ENCODE results near the gene SLC9C1. TPM values are rescaled to one million over a fixed set of nuclear protein-coding genes. Genes with fewer than 3 reads are reported as not detected.

SLC9C1 gene
- total RNA-seq, 1 experiment from 2014 or later, result 0.79 TPM

DNA sequence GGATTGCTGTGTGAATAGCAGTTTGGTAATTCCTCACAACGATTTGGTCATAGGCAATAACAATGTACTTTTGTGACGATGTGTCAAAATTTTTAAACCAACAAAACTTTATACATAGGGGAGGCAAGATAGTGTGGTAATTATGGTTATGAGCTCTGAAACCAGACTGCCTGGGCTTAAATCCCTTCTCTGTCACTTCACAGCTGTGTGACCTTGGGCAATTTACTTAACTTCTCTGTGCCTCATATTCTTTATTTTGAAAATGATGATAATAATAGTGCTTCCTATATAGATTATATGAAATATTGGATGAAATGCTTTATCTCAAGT, 44.7 kb upstream of the SLC9C1 start (continued):
- TF ChIP-seq YY1 (IDR thresholded peaks at IDR 0.05; ENCODE audit: extremely low read depth, insufficient replicate concordance, low read depth, low read length) (no peak), SP1 (IDR thresholded peaks at IDR 0.05; ENCODE audit: low read depth) (no peak), SRF (IDR thresholded peaks at IDR 0.05; ENCODE audit: low read depth) (no peak), EZH2 (IDR thresholded peaks at IDR 0.05) (no peak)
- TF ChIP-seq, protein P1, sequence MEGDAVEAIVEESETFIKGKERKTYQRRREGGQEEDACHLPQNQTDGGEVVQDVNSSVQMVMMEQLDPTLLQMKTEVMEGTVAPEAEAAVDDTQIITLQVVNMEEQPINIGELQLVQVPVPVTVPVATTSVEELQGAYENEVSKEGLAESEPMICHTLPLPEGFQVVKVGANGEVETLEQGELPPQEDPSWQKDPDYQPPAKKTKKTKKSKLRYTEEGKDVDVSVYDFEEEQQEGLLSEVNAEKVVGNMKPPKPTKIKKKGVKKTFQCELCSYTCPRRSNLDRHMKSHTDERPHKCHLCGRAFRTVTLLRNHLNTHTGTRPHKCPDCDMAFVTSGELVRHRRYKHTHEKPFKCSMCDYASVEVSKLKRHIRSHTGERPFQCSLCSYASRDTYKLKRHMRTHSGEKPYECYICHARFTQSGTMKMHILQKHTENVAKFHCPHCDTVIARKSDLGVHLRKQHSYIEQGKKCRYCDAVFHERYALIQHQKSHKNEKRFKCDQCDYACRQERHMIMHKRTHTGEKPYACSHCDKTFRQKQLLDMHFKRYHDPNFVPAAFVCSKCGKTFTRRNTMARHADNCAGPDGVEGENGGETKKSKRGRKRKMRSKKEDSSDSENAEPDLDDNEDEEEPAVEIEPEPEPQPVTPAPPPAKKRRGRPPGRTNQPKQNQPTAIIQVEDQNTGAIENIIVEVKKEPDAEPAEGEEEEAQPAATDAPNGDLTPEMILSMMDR (IDR thresholded peaks at IDR 0.05 in 2 of 3, conservative IDR thresholded peaks at IDR 0.05 in 1 of 3; ENCODE audit: borderline replicate concordance in 1 of 3, insufficient read depth in 1 of 3, low read depth in 2 of 3, low read length in 2 of 3), result no peak

DNA sequence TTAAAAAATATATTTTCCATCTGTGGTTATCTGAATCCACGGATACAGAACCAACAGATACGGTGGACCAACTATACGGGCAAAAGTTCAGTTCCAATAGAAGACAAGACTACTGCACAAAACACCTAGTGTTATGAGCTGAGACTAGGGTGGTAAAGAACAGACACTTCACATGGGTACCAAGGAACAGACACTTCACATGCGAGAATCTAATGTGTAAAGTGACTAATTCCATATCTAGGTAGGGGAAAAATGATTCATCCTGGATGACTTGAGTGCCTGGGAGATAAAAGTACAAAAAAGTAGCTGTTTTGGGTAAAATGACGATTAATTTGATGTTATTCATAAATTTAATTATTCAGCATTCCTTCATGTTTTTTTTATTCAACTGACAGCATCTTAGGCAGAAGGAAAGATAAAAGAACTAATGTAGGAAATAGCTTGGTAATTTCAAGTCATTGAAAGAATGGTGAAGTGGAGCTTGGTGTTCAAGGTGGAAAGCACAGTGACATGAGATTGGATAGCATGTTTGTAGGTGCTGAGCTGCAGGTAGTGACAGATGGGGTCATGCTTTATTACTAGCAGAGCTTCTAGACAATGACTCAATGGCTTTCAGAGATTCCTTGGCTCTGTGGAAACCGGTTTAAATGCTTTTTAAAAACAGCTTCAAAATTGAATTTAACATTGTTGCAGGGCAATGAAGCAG, 44.2 kb upstream of the SLC9C1 start:
- Histone ChIP-seq H3K9me3 (ENCODE audit: control insufficient read depth in 1 of 2, insufficient read depth in 1 of 2, low read depth in 1 of 2, low read length in 2 of 2) (no peaks in the 10 kb centered on the region), H3K9ac (ENCODE audit: low read length) (no peak overlapping the region), H3K4me1 (ENCODE audit: control insufficient read depth in 1 of 2, insufficient read depth in 2 of 2, low read length in 2 of 2) (no peaks in the 10 kb centered on the region), H3K9me2 (ENCODE audit: insufficient read depth) (no peaks in the 10 kb centered on the region), H3K79me2 (ENCODE audit: insufficient read depth, low read length) (no peaks in the 10 kb centered on the region), H3K36me3 (ENCODE audit: control insufficient read depth in 1 of 2, insufficient read depth in 2 of 2, low read length in 2 of 2) (no peaks in the 10 kb centered on the region), H4K20me1 (ENCODE audit: insufficient read depth) (no peaks in the 10 kb centered on the region), H3K27ac (ENCODE audit: low read depth, low read length) (no peak overlapping the region), H2AFZ (ENCODE audit: low read depth, low read length, poor library complexity, severe bottlenecking) (no peak overlapping the region), H3K4me2 (ENCODE audit: low read length) (no peak overlapping the region), H3K4me3 (replicated peaks in 1 of 2; ENCODE audit: low read depth in 1 of 2, low read length in 2 of 2) (no peak overlapping the region), H3K27me3 (ENCODE audit: insufficient read depth, low read length) (no peaks in the 10 kb centered on the region)
- intact Hi-C loops (cut with micrococcal nuclease), result no loop called here
- ChIA-PET CTCF (no interaction called here), POLR2A (no interaction called here), RAD21 (ENCODE audit: low non-redundant PET in 1 of 2, low total read pairs in 2 of 2, uncharacterized antibody in 2 of 2, unreplicated experiment in 2 of 2) (no interaction called here)
- DNase-seq (ENCODE audit: low read depth, low spot score), result no peak
- ATAC-seq, result no peak
- no TSS peak for BruUV-seq (replicated peaks)
- no peak for TF ChIP-seq CEBPB (IDR thresholded peaks at IDR 0.05; ENCODE audit: low read depth)
- no peak for TF ChIP-seq EZH2 (IDR thresholded peaks at IDR 0.05)
- TF ChIP-seq EGR1 (IDR thresholded peaks at IDR 0.05; ENCODE audit: low read depth), result no peak
- TF ChIP-seq, protein P1 (IDR thresholded peaks at IDR 0.05 in 2 of 3, conservative IDR thresholded peaks at IDR 0.05 in 1 of 3; ENCODE audit: borderline replicate concordance in 1 of 3, insufficient read depth in 1 of 3, low read depth in 2 of 3, low read length in 2 of 3), result no peak
- TF ChIP-seq CBX3 (IDR thresholded peaks at IDR 0.05; ENCODE audit: low read depth), result no peak
- TF ChIP-seq, protein P2, sequence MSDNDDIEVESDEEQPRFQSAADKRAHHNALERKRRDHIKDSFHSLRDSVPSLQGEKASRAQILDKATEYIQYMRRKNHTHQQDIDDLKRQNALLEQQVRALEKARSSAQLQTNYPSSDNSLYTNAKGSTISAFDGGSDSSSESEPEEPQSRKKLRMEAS (IDR thresholded peaks at IDR 0.05), result no peak
- TF ChIP-seq, protein P3, sequence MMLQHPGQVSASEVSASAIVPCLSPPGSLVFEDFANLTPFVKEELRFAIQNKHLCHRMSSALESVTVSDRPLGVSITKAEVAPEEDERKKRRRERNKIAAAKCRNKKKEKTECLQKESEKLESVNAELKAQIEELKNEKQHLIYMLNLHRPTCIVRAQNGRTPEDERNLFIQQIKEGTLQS (IDR thresholded peaks at IDR 0.05), result no peak
- no peak for TF ChIP-seq JUND (IDR thresholded peaks at IDR 0.05)
- TF ChIP-seq, protein P4, sequence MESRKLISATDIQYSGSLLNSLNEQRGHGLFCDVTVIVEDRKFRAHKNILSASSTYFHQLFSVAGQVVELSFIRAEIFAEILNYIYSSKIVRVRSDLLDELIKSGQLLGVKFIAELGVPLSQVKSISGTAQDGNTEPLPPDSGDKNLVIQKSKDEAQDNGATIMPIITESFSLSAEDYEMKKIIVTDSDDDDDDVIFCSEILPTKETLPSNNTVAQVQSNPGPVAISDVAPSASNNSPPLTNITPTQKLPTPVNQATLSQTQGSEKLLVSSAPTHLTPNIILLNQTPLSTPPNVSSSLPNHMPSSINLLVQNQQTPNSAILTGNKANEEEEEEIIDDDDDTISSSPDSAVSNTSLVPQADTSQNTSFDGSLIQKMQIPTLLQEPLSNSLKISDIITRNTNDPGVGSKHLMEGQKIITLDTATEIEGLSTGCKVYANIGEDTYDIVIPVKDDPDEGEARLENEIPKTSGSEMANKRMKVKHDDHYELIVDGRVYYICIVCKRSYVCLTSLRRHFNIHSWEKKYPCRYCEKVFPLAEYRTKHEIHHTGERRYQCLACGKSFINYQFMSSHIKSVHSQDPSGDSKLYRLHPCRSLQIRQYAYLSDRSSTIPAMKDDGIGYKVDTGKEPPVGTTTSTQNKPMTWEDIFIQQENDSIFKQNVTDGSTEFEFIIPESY (IDR thresholded peaks at IDR 0.05; ENCODE audit: extremely low read depth, insufficient replicate concordance, low read length), result no peak
- no peak for TF ChIP-seq ZNF274 (IDR thresholded peaks at IDR 0.05; ENCODE audit: low read depth, low read length)

Measured in HCT116 (cell line).